HG03280 (cell line): ENCODE data around the gene INO80C.

Experiments
- ATAC-seq: cut with Tn5 transposase; IDR thresholded peaks from one replicate; pipeline ENCODE4 v1.9.1; 2021; ENCODE audit warnings: mild to moderate bottlenecking, moderate library complexity; ENCODE audit not compliant: unreplicated experiment

INO80C gene

GRCh38 chr18:35435401-35435800, 62.4 kb downstream of the INO80C start:
- no peak for ATAC-seq

- ATAC-seq = no peak
These were observed 65.2 kb downstream of the INO80C start for GRCh38 chr18:35432565-35433001.

GRCh38 chr18:35431374-35431741, 66.4 kb downstream of the INO80C start:
- ATAC-seq = no peak

- no peak for ATAC-seq
These were observed 66.9 kb downstream of the INO80C start for GRCh38 chr18:35430721-35431373.

- no peak for ATAC-seq
These were observed 71.0 kb downstream of the INO80C start for GRCh38 chr18:35426786-35427185.

GRCh38 chr18:35424356-35424755, 73.4 kb downstream of the INO80C start:
- no peak for ATAC-seq

- ATAC-seq = no peak
These were observed 75.5 kb downstream of the INO80C start for GRCh38 chr18:35422237-35422636.

GRCh38 chr18:35418610-35419009, 79.2 kb downstream of the INO80C start:
- no peak for ATAC-seq
